AG04450 (cell line): ENCODE measurements around the gene GOLGA1. TPM values are rescaled to one million over a fixed set of nuclear protein-coding genes. Genes with fewer than 3 reads are reported as not detected.
A peak's percentile ranks its signal among the peaks of the same experiment; 100 is the strongest.

Experiments used
- CTCF ChIA-PET: fragments of 300-600, 350-600 bp; formaldehyde crosslinking; extraction: SDS; loops from one replicate; lab custom pipeline; 2022; ENCODE audit warnings: antibody characterized with exemption, inconsistent platforms; lab: Charles Lee
- POLR2A ChIA-PET: fragments of 350-600 bp; formaldehyde crosslinking; extraction: SDS; loops from one replicate; lab custom pipeline; 2021; ENCODE audit warnings: antibody characterized with exemption, inconsistent platforms; lab: Yijun Ruan, JAX
- DNase-seq: peaks from one replicate; pipeline ENCODE4 v3.0.0-alpha.2; 2011; ENCODE audit warnings: low read depth, low spot score
- H3K27ac ChIP-seq: one replicate; pipeline ENCODE4 v1.5.1; 2012; ENCODE audit warnings: low read depth, low read length, control low read depth
- H3K27me3 ChIP-seq: one replicate; pipeline ENCODE4 v1.6.0; 2012; ENCODE audit warnings: low read length; ENCODE audit not compliant: control insufficient read depth, insufficient read depth
- H3K4me3 ChIP-seq: 2 replicates; pipeline ENCODE4 v1.5.1; 2011; ENCODE audit warnings: mild to moderate bottlenecking, low read depth, low read length, control low read depth
- H3K9me3 ChIP-seq: 2 replicates; pipeline ENCODE4 v1.5.1; 2012; ENCODE audit warnings: low read length; ENCODE audit not compliant: control insufficient read depth, insufficient read depth
- polyA plus RNA-seq: library from polyadenylated mRNA; depleted of rRNA; stranded (reverse); fragments of >200 nt; gene quantifications from 2 replicates; pipeline ENCODE4 v1.2.3, GENCODE V29; 2011
- TF ChIP-seq, protein P1 (sequence below): IDR thresholded peaks from 2 replicates; pipeline ENCODE4 v1.5.1; 2011; ENCODE audit warnings: low read depth, low read length, control low read depth, inconsistent platforms

The GOLGA1 gene
- polyA plus RNA-seq, 1 experiment = 13.1 TPM

DNA sequence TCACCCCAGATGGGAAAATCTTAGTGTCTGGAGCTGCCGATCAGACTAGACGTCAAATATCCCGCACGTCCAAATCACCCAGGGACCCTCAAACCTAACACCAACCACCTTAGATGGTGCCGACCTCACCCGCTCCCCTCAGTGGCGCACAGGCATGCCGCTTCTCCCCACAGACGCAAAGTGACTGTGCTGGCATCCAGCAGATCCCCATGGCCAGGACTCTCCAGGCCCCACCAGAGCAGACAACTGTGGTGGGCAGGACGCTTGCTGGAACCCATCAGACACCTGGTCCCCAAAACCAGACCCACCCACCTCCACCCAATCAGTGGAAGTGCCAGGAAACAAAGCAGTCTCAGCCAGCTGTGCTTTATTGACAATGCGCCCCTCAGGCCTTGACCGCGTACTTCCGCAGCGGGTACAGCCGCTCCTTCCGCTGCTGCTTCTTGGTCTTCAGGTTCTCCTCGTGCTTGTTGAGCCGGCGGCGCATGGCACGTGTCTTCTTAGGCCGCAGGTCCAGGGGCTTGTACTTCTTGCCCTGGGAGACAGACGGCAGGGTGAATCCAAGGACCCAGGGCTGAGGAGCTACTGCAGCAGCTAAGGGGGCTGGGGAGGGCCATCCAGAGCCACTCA, 83.2 kb downstream of the GOLGA1 start:
- CTCF ChIA-PET = interaction anchor here (7.1 kb wide), 1 partner anchor 84 kb away, joined by 68 read pairs; the partner anchor contains the start of gene NR6A1
- no peak overlapping the region for H3K27ac ChIP-seq
- no peak overlapping the region for H3K4me3 ChIP-seq
- peaks cover 3% of the 10 kb centered on the region; the same call in 1 of the 2 replicates for H3K9me3 ChIP-seq
- DNase-seq = no peak
- H3K27me3 ChIP-seq = no peaks in the 10 kb centered on the region
- TF ChIP-seq, protein P1, sequence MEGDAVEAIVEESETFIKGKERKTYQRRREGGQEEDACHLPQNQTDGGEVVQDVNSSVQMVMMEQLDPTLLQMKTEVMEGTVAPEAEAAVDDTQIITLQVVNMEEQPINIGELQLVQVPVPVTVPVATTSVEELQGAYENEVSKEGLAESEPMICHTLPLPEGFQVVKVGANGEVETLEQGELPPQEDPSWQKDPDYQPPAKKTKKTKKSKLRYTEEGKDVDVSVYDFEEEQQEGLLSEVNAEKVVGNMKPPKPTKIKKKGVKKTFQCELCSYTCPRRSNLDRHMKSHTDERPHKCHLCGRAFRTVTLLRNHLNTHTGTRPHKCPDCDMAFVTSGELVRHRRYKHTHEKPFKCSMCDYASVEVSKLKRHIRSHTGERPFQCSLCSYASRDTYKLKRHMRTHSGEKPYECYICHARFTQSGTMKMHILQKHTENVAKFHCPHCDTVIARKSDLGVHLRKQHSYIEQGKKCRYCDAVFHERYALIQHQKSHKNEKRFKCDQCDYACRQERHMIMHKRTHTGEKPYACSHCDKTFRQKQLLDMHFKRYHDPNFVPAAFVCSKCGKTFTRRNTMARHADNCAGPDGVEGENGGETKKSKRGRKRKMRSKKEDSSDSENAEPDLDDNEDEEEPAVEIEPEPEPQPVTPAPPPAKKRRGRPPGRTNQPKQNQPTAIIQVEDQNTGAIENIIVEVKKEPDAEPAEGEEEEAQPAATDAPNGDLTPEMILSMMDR = no peak
- POLR2A ChIA-PET = interaction anchor here (1.4 kb wide), 1 partner anchor 81 kb away, joined by 3 read pairs; the partner anchor contains the start of gene OLFML2A

DNA sequence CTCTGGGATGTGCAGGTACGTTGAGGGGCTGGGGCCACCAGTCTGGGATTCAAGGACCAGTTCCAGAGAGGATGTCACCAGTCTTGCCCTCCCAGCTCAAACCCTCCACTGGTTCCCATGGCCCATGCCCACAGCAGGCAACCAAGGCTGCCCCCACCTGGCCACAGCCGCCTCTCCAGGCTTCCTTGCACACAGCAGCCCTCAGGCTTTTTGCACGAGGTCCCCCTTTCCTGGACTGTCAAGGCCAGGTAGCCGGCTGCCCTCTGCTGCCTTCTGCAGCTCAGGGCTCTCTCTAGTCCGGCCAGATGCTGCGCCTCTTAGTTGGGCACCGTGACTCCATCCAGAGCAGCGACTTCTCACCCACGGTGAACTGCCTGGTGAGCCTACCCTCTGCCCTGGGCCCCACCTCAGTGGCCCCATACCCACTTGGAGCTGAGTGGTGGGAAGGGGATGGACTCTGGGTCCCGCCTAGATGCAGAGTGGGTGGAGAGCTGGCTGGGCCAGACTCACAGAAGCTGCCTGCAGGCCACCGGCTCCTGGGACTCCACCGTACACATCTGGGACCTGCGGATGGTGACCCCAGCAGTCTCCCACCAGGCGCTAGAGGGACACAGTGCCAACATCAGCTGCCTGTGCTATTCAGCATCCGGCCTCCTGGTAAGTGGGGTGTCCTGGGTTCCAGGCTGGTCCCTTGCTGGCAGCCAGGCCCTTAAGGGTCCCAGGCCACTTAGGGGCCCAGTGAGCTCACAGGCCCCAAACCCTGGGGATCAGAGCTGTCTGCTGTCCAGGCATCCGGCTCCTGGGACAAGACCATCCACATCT, 84.7 kb downstream of the GOLGA1 start:
- H3K9me3 ChIP-seq = no peaks in the 10 kb centered on the region; the same call in 1 of the 2 replicates
- ChIA-PET CTCF (interaction anchor here (0.6 to 13.2 kb wide), 2 partner anchors 82 to 219 kb away, joined by 3 to 674 read pairs; partner anchors contain the start of genes NR6A1 and OLFML2A), POLR2A (interaction anchor here (0.7 to 2.3 kb wide), 6 partner anchors 18 to 270 kb away, joined by 3 to 9 read pairs (median 6); partner anchors contain the start of gene OLFML2A)
- H3K4me3 ChIP-seq = no peak overlapping the region
- TF ChIP-seq, protein P1 = peak; percentile 52
- peak overlapping the region; percentile 2 for H3K27ac ChIP-seq
- no peak for DNase-seq
- peaks cover 3% of the 10 kb centered on the region for H3K27me3 ChIP-seq

DNA sequence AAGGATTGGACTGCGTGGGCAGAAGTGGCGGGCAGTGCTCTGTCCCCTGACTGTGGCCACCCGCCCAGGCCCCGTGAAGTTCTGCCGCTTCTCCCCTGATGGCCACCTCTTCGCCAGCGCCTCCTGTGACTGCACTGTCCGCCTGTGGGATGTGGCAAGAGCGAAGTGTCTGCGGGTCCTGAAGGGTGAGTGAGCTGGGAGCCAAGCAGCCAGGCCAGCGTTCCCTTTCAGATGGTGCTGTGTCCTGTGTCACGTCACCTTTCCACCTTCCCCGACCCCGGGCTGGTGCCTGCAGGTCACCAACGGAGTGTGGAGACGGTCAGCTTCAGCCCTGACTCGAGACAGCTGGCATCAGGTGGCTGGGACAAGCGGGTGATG, 85.3 kb downstream of the GOLGA1 start:
- DNase-seq = no peak
- ChIA-PET CTCF (interaction anchor here (13.2 kb wide), 1 partner anchor 81 kb away, joined by 674 read pairs; the partner anchor contains the start of genes NR6A1 and OLFML2A), POLR2A (interaction anchor here (0.7 to 2.3 kb wide), 4 partner anchors 76 to 270 kb away, joined by 3 to 9 read pairs (median 6); partner anchors contain the start of gene OLFML2A)
- TF ChIP-seq, protein P1 = no peak
- H3K4me3 ChIP-seq = no peak overlapping the region
- no peak overlapping the region for H3K27ac ChIP-seq
- peaks cover 3% of the 10 kb centered on the region for H3K27me3 ChIP-seq
- no peaks in the 10 kb centered on the region; the same call in 1 of the 2 replicates for H3K9me3 ChIP-seq

DNA sequence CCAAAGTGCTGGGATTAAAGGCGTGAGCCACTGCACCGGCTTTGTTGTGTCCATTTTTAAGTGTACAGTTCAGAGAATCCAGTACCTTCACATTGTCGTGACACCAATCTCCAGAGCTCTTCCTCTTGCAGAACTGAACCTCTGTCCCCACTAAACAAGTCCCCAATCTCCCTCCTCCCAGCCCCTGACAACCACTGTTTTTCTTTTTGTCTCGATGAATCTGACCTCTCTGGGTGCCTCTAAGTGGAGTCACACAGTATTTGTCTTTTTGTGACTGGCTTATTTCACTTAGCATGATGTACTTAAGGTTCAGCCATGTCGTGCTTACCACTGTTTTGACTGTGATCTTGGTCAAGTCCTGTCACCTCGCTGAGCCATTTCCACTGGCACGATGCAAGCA, 86.1 kb downstream of the GOLGA1 start:
- Histone ChIP-seq H3K27me3 (peaks cover 3% of the 10 kb centered on the region), H3K9me3 (no peaks in the 10 kb centered on the region; the same call in 1 of the 2 replicates), H3K27ac (no peak overlapping the region), H3K4me3 (no peak overlapping the region)
- no peak for DNase-seq
- POLR2A ChIA-PET = interaction anchor here (0.5 to 2.9 kb wide), 3 partner anchors 27 to 82 kb away, joined by 5 to 12 read pairs (median 9); no protein-coding TSS in a partner anchor
- TF ChIP-seq, protein P1 = no peak
- CTCF ChIA-PET = interaction anchor here (0.6 to 13.2 kb wide), 4 partner anchors 13 to 85 kb away, joined by 3 to 674 read pairs (median 20); partner anchors contain the start of genes NR6A1 and OLFML2A
